Panc1 (cell line): ENCODE results near the gene UMAD1. TPM values are rescaled to one million over a fixed set of nuclear protein-coding genes. Genes with fewer than 3 reads are reported as not detected.

Experiments
- ATAC-seq: fragments of 200-7000 bp; cut with Tn5 transposase; 2 replicates; pipeline ENCODE4 v1.9.1; 2020; ENCODE audit warnings: mild to moderate bottlenecking, moderate library complexity
- BruUV-seq: library from RNA; stranded (reverse); fragments of 400-500 nt; replicated peaks from 2 replicates; lab custom pipeline; 2021; lab: Mats Ljungman, UMichigan
- CTCF ChIA-PET: fragments of 300-600 bp; sonication (Branson Sonifier 250); formaldehyde crosslinking; loops from one replicate; lab custom pipeline; 2022; ENCODE audit warnings: antibody characterized with exemption; lab: Charles Lee
- POLR2A ChIA-PET: fragments of 300-600 bp; sonication (Branson Sonifier 250); formaldehyde crosslinking; loops from one replicate; lab custom pipeline; 2022; ENCODE audit warnings: antibody characterized with exemption; lab: Charles Lee
- DNase-seq: peaks from one replicate; pipeline ENCODE4 v3.0.0-alpha.2; 2010; ENCODE audit warnings: low read depth, low spot score
- H3K27ac ChIP-seq: 2 replicates; pipeline ENCODE4 v1.5.1; 2011; ENCODE audit warnings: mild to moderate bottlenecking, low read length, inconsistent platforms
- H3K27me3 ChIP-seq: fragments of 200-500 bp; sonication (Bioruptor generic); 2 replicates; pipeline ENCODE4 v1.6.0; 2014; ENCODE audit warnings: low read length, inconsistent platforms; ENCODE audit not compliant: control insufficient read depth, insufficient read depth
- H3K36me3 ChIP-seq: fragments of 200-500 bp; sonication (Bioruptor generic); 2 replicates; pipeline ENCODE4 v1.5.1; 2014; ENCODE audit warnings: inconsistent platforms, mild to moderate bottlenecking, low read length, moderate library complexity; ENCODE audit not compliant: control insufficient read depth, insufficient read depth
- H3K4me1 ChIP-seq: 2 replicates; pipeline ENCODE4 v1.5.1; 2011; ENCODE audit warnings: inconsistent platforms, mild to moderate bottlenecking, low read length, moderate library complexity; ENCODE audit not compliant: control insufficient read depth, insufficient read depth
- H3K4me3 ChIP-seq, 2 experiments: 2 replicates each; pipeline ENCODE4 v1.5.1; 2011 to 2012; ENCODE audit warnings: low read depth in 2 of 2, low read length in 2 of 2, mild to moderate bottlenecking in 2 of 2, inconsistent platforms in 1 of 2, moderate library complexity in 1 of 2
- H3K9me3 ChIP-seq: fragments of 200-500 bp; sonication (Bioruptor generic); 2 replicates; pipeline ENCODE4 v1.5.1; 2014; ENCODE audit warnings: low read depth, mild to moderate bottlenecking, inconsistent platforms, low read length, moderate library complexity; ENCODE audit not compliant: control insufficient read depth, insufficient read depth
- CTCF ChIP-seq: fragments of 450-650 bp; IDR thresholded peaks from 2 replicates; pipeline ENCODE4 v1.5.1; 2017; ENCODE audit warnings: mild to moderate bottlenecking
- POLR2AphosphoS5 ChIP-seq: IDR thresholded peaks from 2 replicates; pipeline ENCODE4 v1.6.1; 2012; ENCODE audit warnings: mild to moderate bottlenecking, low read depth, low read length, moderate library complexity
- REST ChIP-seq, 2 experiments: IDR thresholded peaks; 2 replicates each; pipeline ENCODE4 v1.6.1; 2011 to 2012; ENCODE audit warnings: low read depth in 2 of 2, control low read depth in 1 of 2, low read length in 1 of 2, mild to moderate bottlenecking in 1 of 2, moderate library complexity in 1 of 2; ENCODE audit not compliant: insufficient read depth in 1 of 2
- SIN3A ChIP-seq: IDR thresholded peaks from 2 replicates; pipeline ENCODE4 v1.6.1; 2012; ENCODE audit warnings: low read depth, mild to moderate bottlenecking, low read length, moderate library complexity, borderline replicate concordance; ENCODE audit not compliant: insufficient read depth
- TCF7L2 ChIP-seq: IDR thresholded peaks from 2 replicates; pipeline ENCODE4 v1.6.1; 2011; ENCODE audit warnings: mild to moderate bottlenecking, low read depth, low read length, inconsistent platforms
- in situ Hi-C: cut with HindIII; loops from 2 replicates; pipeline ENCODE4 v1.10.0; 2016; ENCODE audit warnings: low sequenced_read_pairs, low pct_unique_long_range_greater_than_20kb
- intact Hi-C: fragments of 100-400 bp; cut with micrococcal nuclease; formaldehyde crosslinking; loops from one replicate; pipeline ENCODE4 v1.10.0; 2022; ENCODE audit not compliant: unreplicated experiment
- total RNA-seq: library from RNA; stranded (reverse); gene quantifications from one replicate; pipeline ENCODE4 v1.2.1, GENCODE V29; 2021; ENCODE audit not compliant: unreplicated experiment

Gene UMAD1
- total RNA-seq, 1 experiment from 2014 or later = 19.9 TPM

DNA sequence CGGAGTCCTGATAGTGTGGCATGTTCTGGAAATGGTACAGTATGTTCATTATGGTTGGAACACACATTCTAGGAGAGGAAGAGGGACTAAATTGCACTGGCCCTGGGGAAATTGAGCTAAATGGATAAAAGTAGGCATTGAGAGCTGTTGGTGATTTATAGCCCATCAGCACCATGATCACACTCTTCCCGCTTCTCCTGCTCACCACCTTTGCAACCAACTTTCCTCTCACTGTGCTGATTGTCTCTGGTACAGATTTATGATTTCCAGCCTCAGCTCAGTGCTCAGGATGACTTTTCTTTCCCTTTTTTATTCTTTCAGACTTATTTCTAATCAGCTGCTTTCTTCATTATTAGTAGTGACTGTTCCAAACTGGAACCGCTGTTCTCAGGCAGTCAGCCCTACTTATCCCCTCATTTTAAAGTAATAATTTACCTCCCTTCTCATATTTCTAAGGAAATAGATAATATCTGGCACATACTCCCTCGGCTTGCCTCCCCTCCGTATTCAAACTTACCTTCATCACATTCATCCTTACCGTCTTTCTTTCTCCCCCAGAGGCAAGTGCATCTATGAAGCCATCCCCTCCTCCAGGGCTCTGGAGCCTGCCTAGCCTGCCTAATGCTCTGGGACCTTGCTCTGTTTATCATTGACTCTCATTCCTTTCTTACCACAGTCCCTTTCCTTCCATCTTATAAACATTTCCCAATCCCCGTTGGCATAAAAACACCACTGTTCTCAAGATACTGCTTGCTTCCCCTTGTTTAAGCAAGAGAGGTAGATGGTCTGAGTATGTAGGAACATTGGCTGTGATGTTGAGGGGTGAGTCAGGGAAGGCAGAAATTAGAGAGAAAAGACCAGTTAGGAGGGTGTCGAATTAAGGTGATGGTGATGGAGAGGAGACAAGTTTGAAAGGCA lies 129.4 kb downstream of the UMAD1 start:
- ATAC-seq = no peak
- CTCF ChIA-PET = no interaction called here
- TF ChIP-seq SIN3A (no peak), TCF7L2 (no peak), POLR2AphosphoS5 (no peak), REST (IDR thresholded peaks at IDR 0.05; ENCODE audit: insufficient read depth in 1 of 2, low read depth in 2 of 2, low read length in 1 of 2) (no peak), CTCF (no peak)

DNA sequence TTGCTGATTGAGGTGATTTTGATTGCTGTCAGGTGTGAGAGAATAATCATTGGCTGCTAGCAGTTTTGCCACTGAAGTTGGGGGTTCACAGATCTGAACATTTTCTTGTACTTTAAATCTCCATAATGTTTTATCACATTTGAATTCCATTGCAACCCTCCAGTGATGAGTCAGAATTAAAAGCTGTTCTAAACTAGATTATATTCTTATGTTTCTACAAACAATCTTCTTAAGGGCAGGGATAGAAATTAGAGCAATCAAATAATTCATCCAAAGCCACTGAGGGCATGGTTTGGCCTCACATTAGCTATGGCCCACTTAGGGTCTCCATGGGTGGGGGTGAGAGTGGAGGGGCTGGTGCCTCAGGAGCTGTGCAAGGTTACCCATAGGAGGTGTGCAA lies 130.9 kb downstream of the UMAD1 start:
- no peak for DNase-seq
- in situ Hi-C loops = no loop called here
- POLR2A ChIA-PET = no interaction called here

More for the DNA sequence above, 129.4 kb downstream of the UMAD1 start:
- no peak overlapping the region for H3K27ac ChIP-seq
- POLR2A ChIA-PET = no interaction called here
- DNase-seq = no peak
- H3K36me3 ChIP-seq = no peaks in the 10 kb centered on the region
- in situ Hi-C loops = no loop called here
- no peaks in the 10 kb centered on the region for H3K27me3 ChIP-seq
- H3K4me1 ChIP-seq = no peaks in the 10 kb centered on the region
- no TSS peak for BruUV-seq
- H3K9me3 ChIP-seq = no peaks in the 10 kb centered on the region
- intact Hi-C loops = loop anchor here (10.0 kb wide), 3 partner anchors 175 to 445 kb away; no protein-coding TSS in a partner anchor
- no peak overlapping the region for H3K4me3 ChIP-seq

More for the DNA sequence above, 130.9 kb downstream of the UMAD1 start:
- no peaks in the 10 kb centered on the region for H3K27me3 ChIP-seq
- no peak for ATAC-seq
- TF ChIP-seq TCF7L2 (no peak), SIN3A (no peak), CTCF (no peak), POLR2AphosphoS5 (no peak), REST (IDR thresholded peaks at IDR 0.05; ENCODE audit: insufficient read depth in 1 of 2, low read depth in 2 of 2, low read length in 1 of 2) (no peak)
- no TSS peak for BruUV-seq
- H3K27ac ChIP-seq = no peak overlapping the region
- CTCF ChIA-PET = no interaction called here
- no peak overlapping the region for H3K4me3 ChIP-seq
- intact Hi-C loops = no loop called here
- no peaks in the 10 kb centered on the region for H3K36me3 ChIP-seq
- H3K9me3 ChIP-seq = no peaks in the 10 kb centered on the region
- H3K4me1 ChIP-seq = no peaks in the 10 kb centered on the region
